IPS-NIHi7 (cell line): ENCODE results near the gene ZNF552.
A peak's percentile ranks its signal among the peaks of the same experiment; 100 is the strongest.
"Not testable (repeated sequence)": the region's sequence is repeated elsewhere in the genome, so short reads cannot be mapped to it uniquely, and the experiment has no call there.

Source experiments
- DNase-seq: peaks from one replicate; pipeline ENCODE4 v3.0.0; 2012; ENCODE audit warnings: mixed read lengths; ENCODE audit errors: extremely low spot score

Gene ZNF552

DNA sequence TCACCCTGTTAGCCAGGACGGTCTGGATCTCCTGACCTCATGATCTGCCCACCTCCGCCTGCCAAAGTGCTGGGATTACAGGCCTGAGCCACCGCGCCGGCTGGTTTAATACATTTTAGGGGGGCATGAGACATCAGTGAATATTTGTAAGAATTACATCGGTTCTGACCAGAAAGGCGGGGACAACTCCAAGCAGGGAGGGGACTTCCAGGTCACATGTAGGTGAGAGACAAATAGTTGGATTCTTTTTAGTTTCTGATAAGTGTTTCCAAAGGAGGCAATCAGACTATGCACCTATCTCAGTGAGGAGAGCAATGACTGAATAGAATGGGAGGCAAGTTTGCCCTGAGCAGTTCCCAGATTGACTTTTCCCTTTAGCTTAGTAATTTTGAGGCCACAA, 3.7 kb upstream of the ZNF552 start:
- DNase-seq, result no peak

- DNase-seq, result no peak
These were observed 3.3 kb upstream of the ZNF552 start for GRCh38 chr19:57817976-57818375.

DNA sequence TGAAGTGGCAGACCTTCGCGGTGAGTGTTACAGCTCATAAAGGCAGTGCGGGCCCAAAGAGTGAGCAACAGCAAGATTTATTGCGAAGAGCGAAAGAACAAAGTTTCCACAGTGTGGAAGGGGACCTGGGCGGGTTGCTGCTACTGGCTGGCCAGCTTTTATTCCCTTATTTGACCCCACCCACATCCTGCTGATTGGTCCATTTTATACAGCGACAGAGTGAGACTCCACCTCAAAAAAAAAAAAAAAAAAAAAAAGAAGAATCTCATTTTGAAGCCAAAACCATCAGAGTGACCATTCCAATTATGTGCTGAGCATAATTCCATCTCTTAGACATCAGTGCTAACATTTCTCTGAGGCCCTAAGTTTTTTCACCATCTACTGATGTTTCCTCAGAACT, 1.9 kb upstream of the ZNF552 start:
- DNase-seq, result no peak

DNA sequence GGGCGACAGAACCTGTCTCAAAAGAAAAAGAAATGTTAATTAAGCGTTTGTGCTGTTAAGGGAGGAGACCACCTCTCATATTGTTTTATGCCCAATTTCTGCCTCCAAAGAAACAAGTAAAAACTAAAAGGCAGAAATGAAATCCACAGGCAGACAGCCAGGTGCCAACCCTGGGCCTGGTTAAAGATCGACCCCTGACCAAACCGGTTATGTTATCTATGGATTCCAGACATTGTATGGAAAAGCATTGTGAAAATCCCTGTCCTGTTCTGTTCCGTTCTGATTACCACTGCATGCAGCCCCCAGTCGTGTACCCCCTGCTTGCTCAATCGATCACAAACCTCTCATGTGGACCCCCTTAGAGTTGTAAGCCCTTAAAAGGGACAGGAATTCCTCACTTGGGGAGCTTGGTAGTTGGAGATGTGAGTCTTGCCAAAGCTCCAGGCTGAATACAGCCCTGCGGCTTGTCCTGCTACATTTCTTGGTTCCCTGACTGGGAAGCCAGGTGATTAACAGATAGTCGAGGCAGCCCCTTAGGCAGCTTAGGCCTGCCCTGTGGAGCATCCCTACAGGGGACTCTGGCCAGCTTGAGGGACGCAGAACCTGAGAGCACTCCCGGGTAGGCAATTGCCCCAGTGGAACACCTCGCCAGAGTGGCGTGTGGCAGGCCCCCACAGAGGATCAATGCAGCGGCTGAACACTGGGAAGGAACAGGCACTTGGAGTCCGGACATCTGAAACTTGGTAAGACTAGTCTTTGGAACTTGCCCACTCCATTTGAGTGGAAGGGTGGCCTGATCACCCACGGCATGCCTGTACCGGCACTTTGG, 748 bp upstream of the ZNF552 start:
- no peak for DNase-seq

- no peak for DNase-seq
These were observed 701 bp downstream of the ZNF552 start for GRCh38 chr19:57813919-57814504.

DNA sequence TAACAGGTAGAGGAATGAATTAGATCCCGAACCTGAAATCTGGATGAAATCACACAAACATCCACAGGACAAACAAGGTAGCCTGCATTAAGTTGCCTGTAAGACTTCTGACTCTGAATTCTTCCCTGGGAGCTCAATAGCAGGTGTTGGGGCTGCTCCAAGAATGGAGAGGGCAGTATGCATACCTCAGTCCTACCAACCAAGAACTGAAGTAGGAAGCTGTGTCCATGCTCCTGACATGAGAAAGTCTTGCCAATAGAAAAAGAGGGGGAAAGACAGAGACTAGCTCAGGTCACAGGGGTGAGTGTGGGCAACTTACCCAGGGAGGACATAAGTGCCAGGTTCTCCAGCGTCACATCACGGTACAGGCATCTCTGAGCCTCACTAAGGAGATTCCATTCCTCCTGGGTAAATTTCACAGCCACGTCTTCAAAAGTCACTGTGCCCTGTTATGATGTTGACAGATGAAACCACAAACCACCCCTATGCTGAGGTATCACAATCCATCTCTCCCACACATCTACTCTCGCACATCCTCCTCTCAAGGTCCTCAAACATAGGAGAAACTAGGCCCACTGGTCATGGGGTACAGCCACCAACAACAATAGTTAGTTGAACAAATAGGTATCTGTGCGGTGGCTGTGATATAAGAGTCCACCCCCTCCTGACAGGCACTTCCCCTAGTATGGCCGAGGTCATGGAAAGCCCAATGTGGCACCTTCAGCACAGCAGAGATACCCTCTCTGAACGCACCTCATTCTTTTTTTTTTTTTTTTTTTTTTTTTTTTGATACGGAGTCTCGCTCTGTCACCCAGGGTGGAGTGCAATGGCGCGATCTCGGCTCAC, 1.5 kb downstream of the ZNF552 start:
- not testable (repeated sequence) for DNase-seq

- no peak for DNase-seq
These were observed 2.5 kb downstream of the ZNF552 start for GRCh38 chr19:57812226-57812625.

DNA sequence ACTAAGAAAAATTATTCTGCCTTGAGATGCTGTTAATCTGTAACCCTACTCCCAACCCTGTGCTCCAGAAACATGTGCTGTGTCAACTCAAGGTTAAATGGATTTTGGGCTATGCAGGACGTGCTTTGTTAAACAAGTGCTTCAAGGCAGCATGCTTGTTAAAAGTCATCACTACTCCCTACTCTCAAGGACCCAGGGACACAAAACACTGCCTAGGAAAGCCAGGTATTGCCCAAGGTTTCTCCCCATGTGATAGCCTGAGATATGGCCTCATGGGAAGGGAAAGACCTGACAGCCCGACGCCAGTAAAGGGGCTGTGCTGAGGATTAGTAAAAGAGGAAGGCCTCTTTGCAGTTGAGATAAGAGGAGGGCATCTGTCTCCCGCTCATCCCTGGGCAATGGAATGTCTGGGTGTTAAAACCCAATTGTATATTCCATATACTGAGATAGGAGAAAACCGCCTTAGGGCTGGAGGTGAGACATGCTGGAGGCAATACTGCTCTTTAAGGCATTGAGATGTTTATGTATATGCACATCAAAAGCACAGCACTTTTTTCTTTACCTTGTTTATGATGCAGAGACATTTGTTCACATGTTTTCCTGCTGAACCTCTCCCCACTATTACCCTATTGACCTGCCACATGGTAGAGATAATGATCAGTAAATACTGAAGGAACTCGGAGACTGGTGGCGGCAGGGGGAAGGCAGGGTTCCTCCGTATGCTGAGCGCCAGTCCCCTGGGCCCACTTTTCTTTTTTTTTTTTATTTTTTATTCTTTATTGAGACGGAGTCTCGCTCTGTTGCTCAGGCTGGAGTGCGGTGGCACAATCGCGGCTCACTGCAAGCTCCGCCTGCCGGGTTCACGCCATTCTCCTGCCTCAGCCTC, 4.1 kb downstream of the ZNF552 start:
- not testable (repeated sequence) for DNase-seq

GRCh38 chr19:57807541-57807940, 7.2 kb downstream of the ZNF552 start:
- no peak for DNase-seq

DNA sequence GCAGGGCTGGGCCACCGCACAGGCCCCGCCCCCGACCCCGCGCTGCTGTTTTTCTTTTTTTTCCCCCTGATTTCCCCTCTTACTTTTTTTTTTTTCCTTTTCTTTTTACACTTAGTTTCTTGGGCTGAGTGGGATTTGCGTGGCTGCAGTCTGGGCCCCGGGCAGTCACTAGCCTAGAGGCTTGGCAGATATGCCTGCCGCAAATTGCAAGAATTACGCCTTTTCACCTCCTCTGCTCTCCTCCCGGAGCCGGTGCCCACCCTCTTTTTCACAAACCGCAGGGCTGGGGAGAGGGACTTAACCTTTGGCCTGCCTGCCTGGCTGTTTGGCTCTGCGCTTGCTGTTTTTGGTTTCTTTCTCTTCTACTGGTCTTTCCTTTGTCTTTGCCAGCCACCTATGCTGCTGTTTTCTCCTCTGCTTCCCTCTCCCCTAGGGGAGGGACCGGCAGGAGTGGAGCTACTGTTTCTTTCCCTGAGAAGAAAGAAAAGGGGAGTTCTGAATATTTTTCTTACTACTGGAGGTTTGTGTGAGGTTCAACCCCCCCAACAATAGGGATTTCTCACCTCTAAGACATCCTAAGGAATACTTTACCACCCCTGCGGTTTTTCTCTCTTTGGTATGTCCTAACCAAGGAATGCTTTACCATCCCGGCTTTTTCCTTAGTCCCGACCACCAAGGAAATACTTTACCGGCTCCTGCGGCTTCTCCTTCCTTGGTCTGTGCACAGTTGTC, 11.0 kb downstream of the ZNF552 start:
- DNase-seq, result peak; percentile 47

- DNase-seq, result no peak
These were observed 11.5 kb downstream of the ZNF552 start for GRCh38 chr19:57803265-57803593.

DNA sequence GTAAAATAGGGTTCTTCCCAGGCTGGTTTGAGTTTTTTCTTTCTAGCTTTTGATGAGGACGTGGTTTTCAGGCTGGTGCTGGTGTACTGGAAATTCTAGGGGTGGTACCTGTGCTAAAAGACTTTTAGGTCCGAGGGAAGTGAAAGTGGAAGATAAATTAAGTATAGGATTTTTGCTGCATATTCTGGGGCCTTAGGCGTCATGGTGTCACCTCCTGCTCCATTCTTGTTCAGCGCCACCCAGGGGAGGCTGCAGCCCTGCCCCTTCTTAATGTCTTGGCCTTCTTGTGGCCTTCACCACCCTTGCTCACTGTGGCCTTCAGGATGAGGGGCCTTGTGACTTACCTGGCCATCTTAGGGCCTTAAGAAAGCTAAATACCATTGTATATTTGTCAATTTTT, 12.4 kb downstream of the ZNF552 start:
- no peak for DNase-seq

DNA sequence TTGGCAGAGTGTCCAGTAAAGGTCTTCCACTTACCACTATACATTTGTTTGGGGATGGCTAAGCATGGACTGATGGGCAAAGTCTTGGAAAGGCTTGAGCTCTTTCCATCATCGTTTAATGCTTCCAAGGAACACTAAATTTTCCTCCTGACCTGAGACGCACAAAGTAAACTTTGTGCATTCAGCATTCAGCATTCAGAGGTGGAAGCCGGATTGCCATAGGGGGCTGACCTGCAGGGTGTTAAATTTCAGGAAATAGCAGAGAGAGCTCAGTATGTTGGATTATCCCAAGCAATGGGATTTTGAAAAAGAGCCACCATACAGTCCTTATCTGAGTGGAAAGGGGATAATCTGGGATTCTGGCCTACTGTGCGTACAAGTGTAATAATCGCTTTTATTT, 14.0 kb downstream of the ZNF552 start:
- no peak for DNase-seq

GRCh38 chr19:57796580-57796979, 18.1 kb downstream of the ZNF552 start:
- DNase-seq, result not testable (repeated sequence)

GRCh38 chr19:57789288-57789687, 25.4 kb downstream of the ZNF552 start:
- DNase-seq, result no peak

DNA sequence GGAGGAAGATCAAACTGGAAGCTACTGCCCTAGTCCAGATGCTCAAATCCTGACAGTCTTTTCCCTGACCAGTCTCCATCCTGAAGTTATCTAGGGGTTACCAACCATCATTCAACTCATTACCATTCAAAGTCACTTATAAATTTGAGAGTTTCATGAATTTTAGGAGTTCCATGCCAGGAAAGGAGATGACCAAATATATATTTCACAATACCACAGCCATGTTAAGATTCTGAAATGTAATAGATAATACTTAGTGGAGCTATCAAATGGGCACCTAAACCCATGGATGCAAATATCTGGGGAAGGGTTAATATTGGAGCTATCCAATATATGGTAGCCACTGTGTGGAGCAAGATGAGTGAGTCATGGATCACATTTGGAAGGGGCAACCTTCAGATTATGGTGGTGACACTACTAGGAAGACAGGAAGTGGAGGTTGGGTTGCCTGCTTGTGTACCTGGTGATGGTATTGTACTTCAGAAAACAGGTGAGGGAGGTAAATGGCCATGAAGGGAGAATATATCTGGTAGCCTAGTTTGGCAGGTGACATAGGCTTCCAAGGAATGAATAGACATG, 26.5 kb downstream of the ZNF552 start:
- no peak for DNase-seq

- DNase-seq, result no peak
These were observed 27.8 kb downstream of the ZNF552 start for GRCh38 chr19:57786906-57787305.

- no peak for DNase-seq
These were observed 28.4 kb downstream of the ZNF552 start for GRCh38 chr19:57786286-57786685.

DNA sequence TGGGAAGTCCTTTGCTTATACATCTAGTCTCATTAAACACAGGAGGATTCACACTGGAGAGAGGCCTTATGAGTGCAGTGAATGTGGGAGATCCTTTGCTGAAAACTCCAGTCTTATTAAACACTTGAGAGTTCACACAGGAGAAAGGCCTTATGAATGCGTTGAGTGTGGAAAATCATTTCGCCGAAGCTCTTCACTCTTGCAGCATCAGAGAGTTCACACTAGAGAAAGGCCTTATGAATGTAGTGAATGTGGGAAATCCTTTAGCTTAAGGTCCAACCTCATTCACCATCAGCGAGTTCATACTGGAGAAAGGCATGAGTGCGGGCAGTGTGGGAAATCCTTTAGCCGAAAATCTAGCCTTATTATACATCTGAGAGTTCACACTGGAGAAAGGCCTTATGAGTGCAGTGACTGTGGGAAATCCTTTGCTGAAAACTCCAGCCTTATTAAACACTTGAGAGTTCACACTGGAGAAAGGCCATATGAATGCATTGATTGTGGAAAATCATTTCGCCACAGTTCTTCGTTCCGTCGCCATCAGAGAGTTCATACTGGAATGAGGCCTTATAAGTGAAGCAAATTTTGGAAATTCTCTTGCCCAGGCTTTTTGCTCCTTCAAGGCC, 35.4 kb downstream of the ZNF552 start:
- DNase-seq, result no peak

- DNase-seq, result no peak
These were observed 36.4 kb downstream of the ZNF552 start for GRCh38 chr19:57778336-57778735.
